T-helper 1 cell treated with Interleukin-12 subunit alpha and Interleukin-12 subunit beta and Interleukin-4 antibody, amounts not matched to agents 30 ng/mL and 1 ng/mL, for 36 hours (primary cell): Measurements from ENCODE around the gene RFT1. TPM values are rescaled to one million over a fixed set of nuclear protein-coding genes. Genes with fewer than 3 reads are reported as not detected.

ENCODE experiments used
- intact Hi-C: fragments of 100-400 bp; cut with micrococcal nuclease; formaldehyde crosslinking; loops from one replicate; pipeline ENCODE4 v1.15.1; 2024
- total RNA-seq: library from RNA; stranded (reverse); gene quantifications from 2 replicates; pipeline ENCODE4 v1.2.3, GENCODE V29; 2022

Gene RFT1
- total RNA-seq, 1 donor from 2014 or later = 34.1 TPM

DNA sequence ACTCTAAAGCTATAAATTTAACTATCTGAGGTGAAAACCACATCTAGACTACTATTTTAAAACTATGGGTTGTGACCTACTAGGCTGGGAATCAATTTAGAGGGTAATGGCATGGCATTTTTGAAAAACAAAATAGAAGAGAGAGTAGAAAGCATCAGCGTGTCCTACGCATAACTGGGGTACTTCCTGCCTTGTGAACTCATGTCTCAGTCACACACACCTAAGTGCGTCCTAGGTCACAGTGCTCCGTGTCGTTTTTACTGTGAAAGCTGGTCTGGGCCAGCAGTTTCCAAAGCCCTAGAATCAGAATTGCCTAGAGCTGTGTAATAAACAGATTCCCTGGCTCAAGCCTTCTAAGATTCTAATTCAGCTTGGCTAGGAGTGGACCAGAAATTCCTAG is 32.3 kb downstream of the RFT1 start:
- intact Hi-C loops = no loop called here

- intact Hi-C loops = no loop called here
Measured at GRCh38 chr3:53092942-53093341, 37.3 kb downstream of the RFT1 start.

DNA sequence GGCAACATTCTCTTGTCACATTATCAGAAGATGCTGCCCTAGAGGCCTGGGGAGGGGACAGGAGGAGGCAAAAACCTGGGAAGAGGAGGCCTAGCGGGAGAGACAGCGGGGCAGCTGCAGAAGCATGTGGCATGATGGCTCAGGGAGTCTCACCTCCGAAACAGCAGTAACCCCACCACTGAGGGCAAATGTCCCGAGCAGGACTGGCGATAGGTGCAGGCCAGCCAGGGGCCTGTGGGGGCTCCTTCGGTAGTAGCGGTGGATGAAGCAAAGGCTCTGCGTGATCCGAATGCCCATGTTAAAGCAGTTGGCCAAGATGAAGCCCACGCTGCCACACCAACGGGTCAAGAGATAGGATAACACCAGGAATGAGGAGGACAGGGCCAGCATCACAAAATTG is 38.0 kb downstream of the RFT1 start:
- intact Hi-C loops = no loop called here

DNA sequence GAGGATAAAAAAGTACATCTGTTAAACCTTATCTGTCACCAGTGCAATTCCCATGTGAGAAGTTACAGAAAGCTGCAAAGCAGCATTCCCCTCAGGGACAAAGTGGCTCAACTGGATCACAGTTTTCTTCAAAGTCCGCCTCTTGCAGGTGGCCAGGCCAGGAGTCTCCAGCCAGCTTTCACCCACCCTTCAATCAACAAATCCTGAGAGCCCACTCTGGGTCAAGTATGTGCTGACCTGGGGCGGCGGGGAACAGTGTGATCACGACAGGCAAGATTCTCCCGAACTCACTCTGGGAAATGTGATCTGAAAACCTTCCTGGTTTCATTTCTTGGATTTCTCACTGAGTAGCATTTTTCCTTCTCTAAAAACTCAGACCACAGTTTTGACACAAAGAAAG is 39.2 kb downstream of the RFT1 start:
- intact Hi-C loops = no loop called here

DNA sequence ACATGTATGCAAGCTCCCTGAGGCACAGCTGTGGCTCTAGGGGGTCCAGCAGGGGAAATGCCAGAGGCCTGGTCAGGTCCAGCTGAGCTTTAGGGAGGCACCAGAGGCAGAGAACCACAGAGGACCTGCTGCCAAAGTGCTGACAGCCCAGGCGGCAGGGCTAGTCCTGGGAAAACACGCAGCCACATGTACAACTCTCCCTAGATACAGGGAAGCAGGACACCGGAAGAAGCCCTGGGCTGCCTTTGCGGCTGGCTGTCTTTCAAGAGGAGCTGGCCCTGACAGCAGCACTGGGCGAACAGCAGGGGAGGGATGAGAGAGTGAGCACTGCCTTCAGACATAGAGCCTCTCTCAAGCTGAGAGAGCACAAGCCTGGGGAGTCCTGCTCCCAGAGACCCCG is 40.7 kb downstream of the RFT1 start:
- intact Hi-C loops = no loop called here

- intact Hi-C loops = no loop called here
Measured at GRCh38 chr3:53085476-53085875, 44.8 kb downstream of the RFT1 start.

DNA sequence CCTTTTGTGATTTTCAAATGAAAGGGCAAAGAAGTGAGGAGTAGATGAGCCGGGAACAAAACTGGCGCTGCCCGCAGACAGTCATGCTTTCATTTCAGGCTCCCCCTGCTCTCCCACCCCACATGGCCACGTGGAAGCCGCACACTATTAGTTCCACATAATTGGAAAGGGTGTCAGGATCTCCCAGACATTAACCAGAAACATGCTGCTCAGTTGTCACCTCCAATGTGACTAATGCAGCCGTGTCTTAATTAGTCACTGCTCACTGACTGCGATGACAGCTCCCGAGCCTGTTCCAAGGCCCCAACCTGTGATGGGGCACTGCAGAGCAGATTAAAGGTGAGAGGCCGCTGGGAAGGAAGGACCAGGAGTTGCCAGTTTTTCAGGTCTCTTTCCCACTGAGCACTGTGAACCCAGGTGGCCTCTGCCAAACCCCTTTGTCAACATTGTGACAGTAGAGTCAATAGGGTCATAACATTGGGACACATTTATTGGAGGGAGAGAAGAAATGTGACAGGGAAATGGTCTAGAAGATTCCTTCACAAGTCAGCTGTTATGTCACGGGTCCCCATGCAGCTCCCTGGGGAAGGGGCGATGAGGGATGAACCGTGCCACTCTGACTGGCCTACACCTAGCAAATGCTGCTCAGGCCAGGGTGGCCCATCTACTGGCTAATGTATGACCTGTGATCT is 45.8 kb downstream of the RFT1 start:
- intact Hi-C loops = no loop called here

GRCh38 chr3:53083949-53084309 is 46.3 kb downstream of the RFT1 start:
- intact Hi-C loops = no loop called here

DNA sequence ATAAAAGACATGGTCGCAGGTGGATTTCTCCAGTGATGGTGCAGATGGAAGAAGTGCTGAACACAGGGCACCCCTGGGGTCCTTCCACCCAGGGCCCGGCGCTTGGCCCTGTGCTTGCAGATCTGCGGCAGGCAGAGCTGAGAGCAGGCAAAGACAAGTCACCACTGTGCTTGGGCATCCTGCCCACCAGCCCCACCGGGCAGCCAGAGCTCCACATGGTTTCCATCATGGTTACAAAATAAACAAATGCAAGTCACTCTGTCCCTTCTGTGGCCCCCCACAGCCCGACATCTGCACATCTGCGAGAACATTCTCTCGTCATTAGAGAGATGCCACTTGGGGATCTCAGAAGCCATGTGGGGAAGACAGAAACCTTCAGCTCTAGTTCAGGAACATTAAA is 46.7 kb downstream of the RFT1 start:
- intact Hi-C loops = no loop called here

- intact Hi-C loops = no loop called here
Measured at GRCh38 chr3:53082736-53083135, 47.5 kb downstream of the RFT1 start.

- intact Hi-C loops = no loop called here
Measured at GRCh38 chr3:53081318-53081717, 48.9 kb downstream of the RFT1 start.

GRCh38 chr3:53080612-53081205 is 49.5 kb downstream of the RFT1 start:
- intact Hi-C loops = no loop called here

DNA sequence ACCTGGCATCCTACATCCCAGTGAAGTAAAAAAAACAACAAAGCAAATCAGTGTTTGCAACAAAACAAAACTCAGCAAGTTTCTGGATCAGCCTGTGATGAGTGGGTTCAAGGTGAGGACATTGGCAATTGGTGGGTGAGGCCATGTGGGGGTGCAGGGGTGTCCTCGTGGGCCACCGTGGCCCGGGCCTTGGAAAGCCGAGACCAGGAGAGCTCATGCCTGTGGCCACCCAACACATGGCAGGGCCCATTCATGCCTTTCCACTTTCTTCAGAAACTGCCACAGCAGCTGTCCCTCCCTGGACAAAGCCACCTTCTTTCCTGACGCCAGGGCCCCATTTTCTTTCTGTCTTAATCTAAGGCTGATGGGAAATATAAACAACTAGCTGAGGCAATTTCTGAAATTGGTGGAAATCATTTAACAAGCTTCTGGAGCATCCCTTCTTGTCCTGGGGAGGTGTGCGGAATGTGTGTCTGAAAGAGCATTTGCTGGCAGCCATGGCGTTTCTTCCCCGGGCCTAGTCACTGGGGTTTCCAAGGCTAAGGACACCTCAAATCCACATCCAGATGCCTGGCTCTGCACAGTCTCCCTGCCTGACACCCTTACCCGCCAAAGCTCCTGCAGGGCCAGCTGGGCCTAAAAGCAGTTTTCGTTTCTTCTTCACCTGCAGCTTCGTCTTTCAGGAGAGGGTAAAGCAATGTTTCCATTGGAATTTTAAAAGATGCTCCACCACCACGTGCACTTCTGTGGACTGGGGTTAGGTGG is 50.3 kb downstream of the RFT1 start:
- intact Hi-C loops = no loop called here

- intact Hi-C loops = no loop called here
Measured at GRCh38 chr3:53079147-53079546, 51.1 kb downstream of the RFT1 start.

DNA sequence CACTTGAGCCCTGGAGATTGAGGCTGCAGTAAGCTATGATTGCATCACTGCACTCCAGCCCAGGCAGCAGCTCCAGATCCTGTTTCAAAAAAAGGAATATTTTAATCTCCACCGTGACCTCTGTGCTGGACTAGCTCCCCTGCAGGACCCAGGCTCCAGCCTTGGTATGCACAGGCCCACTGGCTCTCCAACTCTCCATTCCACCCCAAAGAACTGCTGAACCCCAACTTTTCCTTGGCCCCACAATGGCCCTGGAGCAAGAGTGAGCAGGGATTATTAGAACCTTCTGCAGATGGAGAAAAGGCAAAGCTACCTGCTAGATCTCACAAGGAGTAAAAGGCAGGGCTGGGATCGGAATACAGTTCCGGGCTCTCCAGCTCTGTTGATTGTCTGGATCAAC is 51.6 kb downstream of the RFT1 start:
- intact Hi-C loops = no loop called here

GRCh38 chr3:53077476-53078220 is 52.6 kb downstream of the RFT1 start:
- intact Hi-C loops = no loop called here

GRCh38 chr3:53075743-53076140 is 54.5 kb downstream of the RFT1 start:
- intact Hi-C loops = no loop called here

DNA sequence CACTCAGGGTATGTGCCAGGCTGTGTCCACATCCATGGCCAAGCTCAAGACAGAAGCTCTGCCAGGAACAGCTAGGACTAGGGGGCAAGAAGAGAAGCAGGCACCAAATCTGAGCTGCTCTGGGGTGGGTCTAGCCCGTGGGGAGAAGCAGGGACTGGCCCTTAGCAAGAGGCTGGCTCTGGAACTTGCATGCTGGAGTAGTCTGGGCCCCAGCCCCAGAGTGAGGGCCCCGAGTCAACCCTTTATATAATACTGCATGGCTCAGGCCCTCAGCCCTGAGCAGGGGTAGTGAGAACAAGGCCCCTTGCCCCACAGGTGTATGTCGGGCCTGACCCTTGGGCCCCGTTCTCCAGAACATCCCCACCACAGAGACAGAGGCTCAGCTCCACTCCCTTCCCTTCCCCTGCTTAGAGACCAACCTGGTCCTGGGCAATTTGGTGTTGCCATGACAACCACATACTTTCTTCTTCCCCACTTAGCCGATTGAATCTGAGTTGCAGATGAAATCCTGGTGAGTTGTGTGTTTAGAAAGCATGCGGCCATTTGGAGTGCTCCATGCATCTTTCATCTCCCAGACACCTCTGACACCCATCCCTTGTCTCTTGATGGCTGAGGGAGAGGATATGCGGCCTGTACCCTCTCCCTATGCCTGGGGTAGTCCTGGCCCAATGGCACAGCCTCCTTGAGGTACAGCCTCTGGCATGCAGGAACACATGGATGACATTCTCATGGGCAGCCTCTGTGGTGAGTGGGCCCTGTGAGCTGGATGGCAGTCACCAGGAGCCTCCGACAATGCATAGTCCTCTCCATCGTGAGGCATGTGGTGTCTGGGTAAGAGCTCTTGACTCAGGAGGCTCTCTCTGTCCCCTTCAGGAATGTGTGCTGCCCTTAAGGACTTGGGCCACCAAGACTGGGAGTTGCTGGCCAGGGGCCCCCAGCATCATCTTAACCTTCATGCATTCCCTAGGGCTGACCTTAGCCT is 55.2 kb downstream of the RFT1 start:
- intact Hi-C loops = no loop called here

GRCh38 chr3:53074366-53074696 is 55.9 kb downstream of the RFT1 start:
- intact Hi-C loops = no loop called here

DNA sequence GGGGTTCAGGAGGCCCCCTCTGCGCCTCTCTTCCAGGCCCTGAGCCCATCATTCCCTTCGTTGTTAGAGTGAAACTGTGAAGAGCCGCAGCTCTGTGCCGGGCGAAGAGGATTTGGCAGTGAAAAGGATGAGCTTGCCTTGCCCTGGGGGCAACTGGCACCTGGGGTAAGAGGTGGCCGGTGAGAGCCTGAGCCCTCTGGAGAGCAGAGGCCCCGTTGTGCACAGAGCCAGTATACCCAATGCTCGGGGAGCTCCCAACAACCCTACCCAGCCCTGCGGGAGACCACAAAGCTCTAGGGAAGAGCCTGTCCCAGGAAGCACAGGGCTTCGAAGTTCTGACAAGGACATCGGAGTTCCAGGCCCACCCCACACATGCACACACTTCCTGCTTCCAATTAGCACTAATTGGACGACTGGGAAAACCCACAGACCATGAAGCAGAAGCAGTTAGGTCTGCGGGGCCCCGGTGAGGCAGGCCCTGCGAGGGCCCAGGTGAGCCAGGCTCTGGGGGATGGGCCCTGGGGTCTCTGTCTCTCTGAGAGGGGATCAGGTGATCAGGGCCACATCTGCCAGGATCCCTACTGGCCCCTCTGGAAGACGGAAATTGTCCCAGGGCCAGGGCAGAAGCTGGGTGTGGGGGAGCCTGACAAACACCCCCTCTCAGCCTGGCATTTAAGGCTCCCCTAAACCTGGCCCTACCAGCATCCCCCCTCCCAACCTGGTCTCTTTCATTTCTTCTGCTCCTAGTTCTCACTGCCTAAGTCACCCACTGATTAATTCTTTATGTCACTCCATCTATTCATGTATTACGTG is 56.5 kb downstream of the RFT1 start:
- intact Hi-C loops = loop anchor here (2.0 kb wide), 1 partner anchor 537 kb away; the partner anchor contains the start of gene UQCC5
